Measurements from ENCODE around the gene TCP11L2.

DNA sequence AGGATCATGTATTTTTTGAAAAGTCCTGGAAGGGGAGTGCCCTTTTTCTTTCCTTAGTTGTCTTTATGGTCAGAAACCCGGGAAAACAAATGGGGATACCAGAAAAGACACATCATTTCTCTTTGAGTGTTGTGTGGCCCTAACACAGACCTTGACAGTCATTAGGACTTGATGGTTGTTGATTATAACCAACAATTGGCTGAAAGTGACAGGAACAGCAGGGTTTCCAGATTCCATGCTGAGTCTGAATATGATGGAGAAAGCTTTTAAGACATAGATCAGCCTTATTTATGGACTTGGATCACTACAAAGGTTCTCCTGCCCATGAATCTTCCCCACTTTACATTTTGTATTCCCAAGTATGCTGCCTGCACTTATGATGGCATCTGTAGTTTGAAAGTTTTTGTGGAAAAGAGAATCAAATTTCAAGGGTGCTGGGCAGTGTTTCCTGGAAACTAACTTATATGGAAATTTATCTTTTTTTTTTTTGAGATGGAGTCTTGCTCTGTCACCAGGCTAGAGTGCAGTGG, 85.4 kb downstream of the TCP11L2 start:
- TF ChIP-seq EZH2phosphoT487 (IDR thresholded peaks at IDR 0.05; ENCODE audit: insufficient read depth, low read depth) (no peak), EZH2 (IDR thresholded peaks at IDR 0.05; ENCODE audit: insufficient read depth, poor library complexity, severe bottlenecking) (no peak)
